KBM-7 (cell line): ENCODE data around the gene SLC7A7.
A peak's percentile ranks its signal among the peaks of the same experiment; 100 is the strongest.
"Not testable (repeated sequence)": the region's sequence is repeated elsewhere in the genome, so short reads cannot be mapped to it uniquely, and the experiment has no call there.

ENCODE experiments used
- DNase-seq: peaks from one replicate; pipeline ENCODE4 v3.0.0-alpha.2; 2015
- in situ Hi-C: fragments of 300-500 bp; cut with MboI; formaldehyde crosslinking; loops from 2 replicates; pipeline ENCODE4 v1.14.3; 2020; ENCODE audit warnings: low sequenced_read_pairs, low pct_unique_long_range_greater_than_20kb, mixed read lengths

The SLC7A7 gene

DNA sequence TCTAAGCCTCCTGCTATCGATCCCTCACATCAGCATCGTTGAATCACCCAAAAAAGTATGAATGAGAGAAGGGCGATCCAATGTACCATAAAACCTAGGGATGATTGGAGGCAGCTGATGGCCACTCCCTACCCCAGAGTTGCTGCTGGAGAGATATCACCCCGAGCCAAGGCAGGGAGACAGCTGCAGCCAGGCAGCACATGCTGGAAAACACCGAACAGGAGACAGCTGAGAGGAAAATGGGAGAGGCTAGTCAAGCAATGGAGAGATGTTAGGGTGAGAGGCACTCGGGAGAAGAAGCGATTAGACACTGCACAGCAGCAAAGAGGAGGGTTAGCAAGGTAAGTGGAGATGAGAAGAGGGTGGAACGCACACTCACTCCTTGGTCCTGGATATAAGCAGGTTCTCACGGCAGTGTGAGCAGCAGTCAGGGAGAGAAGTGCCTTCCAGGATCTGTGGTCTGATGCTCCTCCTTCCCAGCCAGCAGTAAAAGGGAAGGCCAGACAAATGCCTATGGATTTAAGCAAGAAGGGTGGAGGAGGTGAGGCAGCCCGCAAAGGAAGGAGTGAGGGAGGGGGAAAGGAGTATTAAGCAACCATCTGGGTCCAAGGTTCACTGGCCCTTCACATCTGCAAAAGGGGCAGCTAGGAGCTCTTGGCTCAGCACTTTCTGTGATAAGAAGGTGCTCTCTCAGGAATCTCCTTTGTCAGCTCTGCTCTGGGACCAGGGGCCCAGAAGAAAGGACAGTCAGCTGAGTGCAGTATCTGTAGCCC, at the start of gene SLC7A7:
SLC7A7 (minus strand) TSS at position 495 of the 773 bp plus-strand sequence. CDS start 2,037 bp downstream, outside the sequence.
- in situ Hi-C loops = no loop called here

DNA sequence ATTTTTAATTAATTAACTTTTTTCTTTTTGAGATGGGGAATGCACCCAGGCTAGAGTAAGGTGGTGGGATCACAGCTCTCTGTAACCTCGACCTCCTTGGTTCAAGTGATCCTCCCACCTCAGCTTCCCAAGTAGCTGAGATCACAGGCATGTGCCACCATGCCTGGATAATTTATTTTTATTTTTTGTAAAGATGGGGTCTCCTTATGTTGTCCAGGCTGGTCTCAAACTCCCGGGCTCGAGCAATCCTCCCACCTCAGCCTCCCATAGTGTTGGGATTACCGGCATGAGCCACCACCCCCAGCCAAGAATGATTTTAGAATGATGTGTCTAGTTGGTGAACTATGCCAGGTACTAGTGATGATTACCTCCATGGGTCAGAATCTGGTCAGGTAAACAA, 49.7 kb upstream of the SLC7A7 start:
- in situ Hi-C loops = no loop called here

More for the DNA sequence above, at the start of gene SLC7A7:
- DNase-seq = peak; percentile 15

DNA sequence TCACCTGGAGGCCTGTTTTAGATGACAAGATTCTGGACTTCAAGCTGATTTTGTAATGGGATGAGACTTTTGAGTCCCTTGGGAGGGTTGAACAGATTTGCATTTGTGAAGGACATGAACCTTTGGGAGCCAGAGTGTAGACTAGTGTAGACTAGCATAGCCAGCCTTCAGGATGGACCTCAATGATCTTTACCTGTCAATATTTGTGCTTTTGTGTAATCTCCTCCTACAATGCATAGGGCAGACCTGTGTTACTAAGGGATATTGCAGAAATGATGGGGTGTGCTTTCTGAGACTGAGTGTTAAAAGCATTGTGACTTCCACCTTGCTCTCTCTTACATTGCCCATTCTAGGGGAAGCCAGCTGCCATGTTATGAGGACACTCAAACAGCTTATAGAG, 46.4 kb upstream of the SLC7A7 start:
- no peak for DNase-seq
- in situ Hi-C loops = no loop called here

More for the DNA sequence above, 49.7 kb upstream of the SLC7A7 start:
- no peak for DNase-seq

- in situ Hi-C loops, DNase-seq: not testable (repeated sequence)
Measured at GRCh38 chr14:22860377-22860776, 45.1 kb upstream of the SLC7A7 start.

DNA sequence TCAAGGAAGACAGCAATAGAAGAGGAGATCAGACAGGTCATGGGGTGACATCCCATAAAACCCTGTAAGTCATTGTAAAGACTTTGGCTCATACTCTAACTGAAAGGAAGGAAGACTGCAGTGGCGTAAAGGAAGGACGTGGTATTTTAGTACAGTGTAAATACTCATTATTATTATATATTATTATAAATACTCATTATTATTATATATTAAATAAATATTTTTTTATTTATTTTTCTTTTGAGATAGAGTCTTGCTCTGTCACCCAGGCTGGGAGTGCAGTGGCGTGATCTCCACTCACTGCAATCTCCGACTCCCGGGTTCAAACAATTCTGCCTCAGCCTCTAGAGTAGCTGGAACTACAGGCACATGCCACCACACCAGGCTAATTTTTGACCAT, 41.2 kb upstream of the SLC7A7 start:
- in situ Hi-C loops = no loop called here

DNA sequence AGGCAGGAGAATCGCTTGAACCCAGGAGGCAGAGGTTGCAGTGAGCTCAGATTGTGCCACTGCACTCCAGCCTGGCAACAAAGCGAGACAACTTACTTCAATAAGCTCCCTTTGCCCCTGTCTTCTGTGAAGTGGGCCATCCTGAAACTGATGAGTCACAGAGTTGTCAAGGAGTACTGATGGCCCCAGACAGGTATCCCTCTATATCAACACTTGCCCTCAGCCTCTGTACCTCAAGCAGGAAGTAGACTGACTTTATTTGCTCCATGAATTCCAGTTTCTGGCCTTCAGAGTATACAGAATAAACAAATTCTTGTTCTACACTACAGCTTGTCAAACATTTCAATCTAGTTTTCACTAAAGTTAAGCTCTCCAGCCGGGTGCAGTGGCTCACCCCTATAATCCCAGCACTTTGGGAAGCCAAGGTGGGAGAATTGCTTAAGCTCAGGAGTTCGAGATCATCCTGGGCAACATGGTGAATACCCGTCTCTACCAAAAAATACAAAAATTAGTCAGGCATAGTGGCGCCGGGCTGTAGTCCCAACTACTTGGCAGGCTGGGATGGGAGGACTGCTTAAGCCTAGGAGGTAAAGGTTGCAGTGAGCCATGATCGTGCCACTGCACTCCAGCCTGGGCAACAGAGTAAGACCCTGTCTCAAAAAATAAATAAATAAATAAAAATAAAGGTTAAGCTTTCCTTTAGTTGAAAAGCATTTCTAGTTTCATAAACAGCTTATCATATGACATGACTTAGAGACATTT, 39.9 kb upstream of the SLC7A7 start:
- in situ Hi-C loops = no loop called here
- no peak for DNase-seq

More for the DNA sequence above, 41.2 kb upstream of the SLC7A7 start:
- DNase-seq = no peak

DNA sequence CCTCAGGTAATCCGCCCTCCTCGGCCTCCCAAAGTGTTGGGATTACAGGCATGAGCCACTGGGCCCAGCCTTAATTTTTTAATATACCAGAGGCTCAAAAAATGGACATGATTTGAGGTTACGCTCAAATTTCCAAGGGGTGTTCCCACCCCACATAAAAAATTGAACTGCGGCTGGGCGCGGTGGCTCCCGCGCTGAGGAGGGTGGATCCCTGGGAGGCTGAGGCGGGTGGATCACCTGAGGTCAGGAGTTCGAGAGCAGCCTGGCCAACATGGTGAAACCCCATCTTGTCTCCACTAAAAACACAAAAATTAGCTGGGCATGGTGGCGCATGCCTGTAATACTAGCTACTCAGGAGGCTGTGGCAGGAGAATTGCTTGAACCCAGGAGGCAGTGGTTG, 39.1 kb upstream of the SLC7A7 start:
- in situ Hi-C loops, DNase-seq: not testable (repeated sequence)

DNA sequence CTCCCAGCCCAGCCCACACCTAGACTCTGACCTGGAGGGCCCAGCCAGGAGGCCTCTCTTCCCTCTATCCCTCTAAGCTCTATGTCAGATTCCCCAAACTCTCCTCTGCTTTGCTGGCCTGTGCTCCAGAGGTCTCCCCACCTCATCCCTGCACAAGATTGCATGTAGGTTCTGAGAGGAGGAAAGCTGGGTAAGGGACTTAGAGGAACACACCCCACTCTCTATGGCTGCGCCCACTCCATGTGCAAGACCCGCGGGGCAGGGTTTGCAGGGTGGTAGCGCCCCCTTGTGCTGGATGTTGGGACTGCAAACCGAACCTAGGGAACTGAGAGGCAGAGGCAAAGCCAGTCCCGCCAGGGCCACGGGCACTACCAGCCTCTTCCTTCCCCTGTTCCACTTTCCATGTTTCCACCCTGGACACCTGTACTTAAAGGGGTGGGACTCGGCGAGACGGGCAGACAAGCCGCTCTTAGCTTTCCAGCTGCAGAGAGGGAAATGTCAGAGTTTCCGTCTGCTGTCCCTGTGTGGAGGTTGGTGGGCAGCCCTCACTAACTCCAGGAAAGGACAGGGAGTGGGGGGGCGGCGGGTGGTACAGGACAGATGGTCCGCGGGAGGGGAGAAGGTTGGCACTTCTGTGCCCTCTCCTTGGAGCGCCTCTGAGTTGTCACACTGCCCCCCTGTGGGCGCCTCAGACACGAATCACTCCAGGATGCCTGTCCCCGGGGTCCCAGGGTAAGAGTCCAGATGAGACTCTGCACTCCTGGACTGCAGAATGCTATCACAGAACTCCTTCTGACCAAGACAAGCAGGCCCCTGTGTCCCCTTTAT, 37.9 kb upstream of the SLC7A7 start:
- in situ Hi-C loops = no loop called here
- DNase-seq = peak; percentile 93

- DNase-seq = no peak
- in situ Hi-C loops = no loop called here
Measured at GRCh38 chr14:22852599-22852939, 37.3 kb upstream of the SLC7A7 start.

- DNase-seq, in situ Hi-C loops: not testable (repeated sequence)
Measured at GRCh38 chr14:22852178-22852577, 36.9 kb upstream of the SLC7A7 start.

DNA sequence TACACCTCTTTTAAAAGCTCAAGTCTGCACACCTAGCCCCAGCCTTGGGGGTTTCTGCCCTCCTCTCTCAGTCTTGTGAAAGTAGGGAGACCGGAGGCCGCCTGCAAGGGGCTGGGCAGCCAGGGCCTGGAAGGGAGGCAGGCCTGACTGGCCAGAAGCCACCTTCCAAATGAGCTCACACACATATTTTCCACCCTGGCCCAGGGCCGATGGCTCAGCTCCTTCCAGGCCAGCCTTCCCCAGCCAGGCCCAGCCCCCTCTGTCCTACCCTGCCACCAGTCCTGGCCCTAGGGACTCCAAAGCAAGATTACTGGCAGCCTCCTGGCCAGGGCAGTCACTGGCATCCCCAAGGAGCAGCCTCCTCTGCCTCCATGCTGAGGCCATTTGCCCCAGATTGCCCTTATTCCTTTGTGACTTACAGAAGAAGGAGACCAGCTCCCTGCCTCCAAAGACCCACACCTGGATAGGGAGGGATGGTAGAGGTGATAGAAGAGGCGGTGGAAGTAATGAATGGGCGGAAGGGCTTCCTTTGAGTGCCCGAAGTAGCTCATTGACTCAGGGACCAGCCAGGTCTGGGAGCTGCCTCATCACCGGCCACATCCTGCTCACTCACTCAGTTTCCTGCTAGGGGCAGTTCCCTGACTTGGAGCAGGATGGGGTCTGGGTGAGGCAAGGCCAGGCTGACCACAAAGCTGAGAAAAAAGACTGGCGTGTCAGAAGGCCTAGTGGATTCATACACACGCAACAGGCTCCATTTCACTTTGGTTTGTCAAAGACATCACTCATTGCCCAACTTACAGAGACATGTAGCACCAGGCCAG, 35.9 kb upstream of the SLC7A7 start:
- in situ Hi-C loops = no loop called here
- DNase-seq = peak; percentile 60

GRCh38 chr14:22849212-22849819, 34.1 kb upstream of the SLC7A7 start:
- DNase-seq = no peak
- in situ Hi-C loops = no loop called here

GRCh38 chr14:22848351-22849164, 33.3 kb upstream of the SLC7A7 start:
- peak; percentile 27 for DNase-seq
- in situ Hi-C loops = no loop called here

DNA sequence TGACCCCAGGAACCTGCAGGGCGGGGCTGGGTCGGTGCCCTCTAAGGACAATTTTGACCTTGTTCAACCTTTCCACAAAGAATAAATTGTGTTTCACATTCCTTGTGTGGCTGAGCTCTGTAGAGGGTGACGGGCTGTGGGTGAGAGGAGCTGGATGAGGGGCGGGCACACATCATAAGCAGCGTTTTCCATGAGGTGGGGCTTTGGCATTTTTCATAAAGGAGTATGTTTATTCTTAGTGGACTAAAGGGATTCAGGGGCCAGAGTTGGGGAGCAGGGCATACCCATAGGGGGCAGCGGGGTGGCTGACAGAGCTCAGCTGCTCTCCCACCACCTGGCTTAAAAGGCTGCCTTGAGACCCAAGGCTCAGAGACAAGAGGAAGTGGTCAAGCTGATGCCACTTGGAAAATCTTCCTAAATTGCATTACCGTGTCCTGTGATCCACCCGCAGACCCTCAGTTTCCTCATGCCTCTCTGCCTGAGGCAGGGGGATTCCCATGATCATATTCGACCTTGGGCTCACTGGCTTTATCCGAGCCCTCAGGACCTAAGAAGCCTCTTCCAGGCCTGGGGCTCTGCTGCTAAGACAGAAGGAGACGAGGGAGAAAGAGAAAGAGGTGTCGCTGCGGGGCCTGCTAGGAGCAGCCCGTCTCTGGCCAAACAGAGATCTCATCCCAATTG, 32.6 kb upstream of the SLC7A7 start:
- in situ Hi-C loops = no loop called here

GRCh38 chr14:22846811-22847307, 31.6 kb upstream of the SLC7A7 start:
- no peak for DNase-seq
- in situ Hi-C loops = no loop called here

More for the DNA sequence above, 32.6 kb upstream of the SLC7A7 start:
- DNase-seq = no peak

DNA sequence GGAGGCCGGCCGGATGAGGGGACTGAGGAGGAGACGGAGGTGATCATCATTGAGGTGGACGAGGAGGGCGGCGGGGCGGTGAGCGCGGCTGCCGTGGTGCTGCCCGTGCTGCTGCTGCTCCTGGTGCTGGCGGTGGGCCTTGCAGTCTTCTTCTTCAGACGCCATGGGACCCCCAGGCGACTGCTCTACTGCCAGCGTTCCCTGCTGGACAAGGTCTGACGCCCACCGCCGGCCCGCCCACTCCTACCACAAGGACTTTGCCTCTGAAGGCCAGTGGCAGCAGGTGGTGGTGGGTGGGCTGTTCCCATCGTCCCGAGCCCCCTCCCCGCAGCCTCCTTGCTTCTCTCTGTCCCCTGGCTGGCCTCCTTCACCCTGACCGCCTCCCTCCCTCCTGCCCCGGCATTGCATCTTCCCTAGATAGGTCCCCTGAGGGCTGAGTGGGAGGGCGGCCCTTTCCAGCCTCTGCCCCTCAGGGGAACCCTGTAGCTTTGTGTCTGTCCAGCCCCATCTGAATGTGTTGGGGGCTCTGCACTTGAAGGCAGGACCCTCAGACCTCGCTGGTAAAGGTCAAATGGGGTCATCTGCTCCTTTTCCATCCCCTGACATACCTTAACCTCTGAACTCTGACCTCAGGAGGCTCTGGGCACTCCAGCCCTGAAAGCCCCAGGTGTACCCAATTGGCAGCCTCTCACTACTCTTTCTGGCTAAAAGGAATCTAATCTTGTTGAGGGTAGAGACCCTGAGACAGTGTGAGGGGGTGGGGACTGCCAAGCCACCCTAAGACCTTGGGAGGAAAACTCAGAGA, 30.8 kb upstream of the SLC7A7 start:
- in situ Hi-C loops = no loop called here
- no peak for DNase-seq
